ENCODE data around the gene SLC28A1. TPM values are rescaled to one million over a fixed set of nuclear protein-coding genes. Genes with fewer than 3 reads are reported as not detected.
A peak's percentile ranks its signal among the peaks of the same experiment; 100 is the strongest.

Gene SLC28A1
- total RNA-seq, 3 donors from 2014 or later (not counting 1 experiment from before 2014, with no cell fraction given): not detected

GRCh38 chr15:84979651-84980050 is 95.2 kb downstream of the SLC28A1 start:
- peak overlapping the region; percentile 90 for H3K27ac Mint-ChIP-seq
- H3K27me3 ChIP-seq (ENCODE audit: control insufficient read depth, insufficient read depth, low read length): no peaks in the 10 kb centered on the region
- peaks cover 23 to 24% of the 10 kb centered on the region in 2 donors for H3K4me1 Mint-ChIP-seq
- 60% methylated on average over 16 of the region's 16 CpGs for WGBS (ENCODE audit: insufficient coverage)
- H3K9me3 Mint-ChIP-seq: no peaks in the 10 kb centered on the region
- DNase-seq: no peak
- no peaks in the 10 kb centered on the region for H3K36me3 Mint-ChIP-seq
- H3K4me3 ChIP-seq (ENCODE audit: low read length): no peak overlapping the region
- H3K27ac ChIP-seq (ENCODE audit: low read length): no peak overlapping the region
- H3K27me3 Mint-ChIP-seq (ENCODE audit: low read depth in 2 of 2): no peaks in the 10 kb centered on the region
- peak overlapping the region; percentile 97 for H3K4me3 Mint-ChIP-seq
- H3K4me1 ChIP-seq (ENCODE audit: control insufficient read depth, insufficient read depth, low read length): peaks cover 19% of the 10 kb centered on the region
- TF ChIP-seq, protein P1, sequence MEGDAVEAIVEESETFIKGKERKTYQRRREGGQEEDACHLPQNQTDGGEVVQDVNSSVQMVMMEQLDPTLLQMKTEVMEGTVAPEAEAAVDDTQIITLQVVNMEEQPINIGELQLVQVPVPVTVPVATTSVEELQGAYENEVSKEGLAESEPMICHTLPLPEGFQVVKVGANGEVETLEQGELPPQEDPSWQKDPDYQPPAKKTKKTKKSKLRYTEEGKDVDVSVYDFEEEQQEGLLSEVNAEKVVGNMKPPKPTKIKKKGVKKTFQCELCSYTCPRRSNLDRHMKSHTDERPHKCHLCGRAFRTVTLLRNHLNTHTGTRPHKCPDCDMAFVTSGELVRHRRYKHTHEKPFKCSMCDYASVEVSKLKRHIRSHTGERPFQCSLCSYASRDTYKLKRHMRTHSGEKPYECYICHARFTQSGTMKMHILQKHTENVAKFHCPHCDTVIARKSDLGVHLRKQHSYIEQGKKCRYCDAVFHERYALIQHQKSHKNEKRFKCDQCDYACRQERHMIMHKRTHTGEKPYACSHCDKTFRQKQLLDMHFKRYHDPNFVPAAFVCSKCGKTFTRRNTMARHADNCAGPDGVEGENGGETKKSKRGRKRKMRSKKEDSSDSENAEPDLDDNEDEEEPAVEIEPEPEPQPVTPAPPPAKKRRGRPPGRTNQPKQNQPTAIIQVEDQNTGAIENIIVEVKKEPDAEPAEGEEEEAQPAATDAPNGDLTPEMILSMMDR (IDR thresholded peaks at IDR 0.05): no peak
- H3K36me3 ChIP-seq (ENCODE audit: control insufficient read depth, insufficient read depth, low read length): no peaks in the 10 kb centered on the region
- no peaks in the 10 kb centered on the region for H3K9me3 ChIP-seq (ENCODE audit: control insufficient read depth, insufficient read depth, low read length)
- no peak for ATAC-seq
- intact Hi-C loops (cut with micrococcal nuclease): loop anchor here (2.0 to 10.0 kb wide), 4 partner anchors 55 to 815 kb away; partner anchors contain the start of genes KLHL25 and ZNF592

DNA sequence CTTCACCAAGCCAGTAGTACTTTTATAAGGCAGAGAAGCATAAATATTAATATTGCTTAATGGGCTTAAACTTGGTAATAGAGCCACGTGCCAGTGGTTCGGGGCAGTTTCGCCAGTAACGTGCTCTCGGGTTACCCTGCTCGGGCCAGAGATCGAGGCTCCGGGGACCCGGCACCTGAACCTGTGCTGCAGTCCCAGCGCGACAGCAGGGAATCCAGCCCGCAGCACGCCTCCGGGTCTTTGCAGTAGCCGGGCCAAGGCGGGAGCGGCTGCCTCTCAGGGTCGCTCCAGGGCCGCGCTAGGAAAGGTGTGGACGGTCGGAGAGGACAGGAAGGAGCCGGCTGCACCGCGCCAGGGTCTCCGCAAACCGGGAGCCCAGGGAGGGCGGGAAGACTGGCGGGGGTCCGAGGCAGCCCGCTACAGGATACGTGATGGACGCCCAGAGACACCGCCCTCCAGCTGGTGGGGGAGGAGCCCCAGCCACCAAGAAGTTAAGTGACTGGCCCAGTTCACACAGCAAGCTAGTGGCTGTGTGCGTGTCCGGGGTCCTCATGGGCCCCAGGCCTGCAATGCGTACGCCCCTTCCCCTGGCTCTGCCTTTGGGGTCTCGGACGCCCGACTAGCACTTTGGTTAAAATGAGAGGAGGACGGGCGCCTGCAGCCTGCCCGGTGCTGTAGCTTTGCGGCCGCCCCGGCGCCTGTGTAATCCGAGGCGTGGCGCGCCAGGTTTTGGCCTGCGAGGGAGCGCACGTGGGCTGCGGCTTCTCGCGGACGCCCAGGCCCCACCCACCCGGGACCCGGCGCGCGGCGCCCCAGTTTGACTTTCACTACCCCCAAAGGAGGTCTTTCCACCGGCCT is 96.0 kb downstream of the SLC28A1 start:
- Mint-ChIP-seq H3K9me3 (no peaks in the 10 kb centered on the region), H3K4me1 (peaks cover 25% of the 10 kb centered on the region in 2 donors), H3K36me3 (no peaks in the 10 kb centered on the region), H3K27ac (peak overlapping the region; percentile 90), H3K4me3 (peak overlapping the region; percentile 97), H3K27me3 (ENCODE audit: low read depth in 2 of 2) (no peaks in the 10 kb centered on the region)
- intact Hi-C loops (cut with micrococcal nuclease): loop anchor here (2.0 to 10.0 kb wide), 4 partner anchors 54 to 814 kb away; partner anchors contain the start of genes KLHL25 and ZNF592
- ATAC-seq: peak; percentile 63 to 82 (median 72)
- no peaks in the 10 kb centered on the region for H3K27me3 ChIP-seq (ENCODE audit: control insufficient read depth, insufficient read depth, low read length)
- H3K36me3 ChIP-seq (ENCODE audit: control insufficient read depth, insufficient read depth, low read length): no peaks in the 10 kb centered on the region
- DNase-seq: peak; percentile 91 to 93
- peaks cover 19% of the 10 kb centered on the region for H3K4me1 ChIP-seq (ENCODE audit: control insufficient read depth, insufficient read depth, low read length)
- TF ChIP-seq, protein P1 (IDR thresholded peaks at IDR 0.05): no peak
- 0% methylated on average over 66 of the region's 66 CpGs for WGBS (ENCODE audit: insufficient coverage)
- H3K9me3 ChIP-seq (ENCODE audit: control insufficient read depth, insufficient read depth, low read length): no peaks in the 10 kb centered on the region
- peak overlapping the region; percentile 82 for H3K4me3 ChIP-seq (ENCODE audit: low read length)
- peak overlapping the region; percentile 100 for H3K27ac ChIP-seq (ENCODE audit: low read length)

DNA sequence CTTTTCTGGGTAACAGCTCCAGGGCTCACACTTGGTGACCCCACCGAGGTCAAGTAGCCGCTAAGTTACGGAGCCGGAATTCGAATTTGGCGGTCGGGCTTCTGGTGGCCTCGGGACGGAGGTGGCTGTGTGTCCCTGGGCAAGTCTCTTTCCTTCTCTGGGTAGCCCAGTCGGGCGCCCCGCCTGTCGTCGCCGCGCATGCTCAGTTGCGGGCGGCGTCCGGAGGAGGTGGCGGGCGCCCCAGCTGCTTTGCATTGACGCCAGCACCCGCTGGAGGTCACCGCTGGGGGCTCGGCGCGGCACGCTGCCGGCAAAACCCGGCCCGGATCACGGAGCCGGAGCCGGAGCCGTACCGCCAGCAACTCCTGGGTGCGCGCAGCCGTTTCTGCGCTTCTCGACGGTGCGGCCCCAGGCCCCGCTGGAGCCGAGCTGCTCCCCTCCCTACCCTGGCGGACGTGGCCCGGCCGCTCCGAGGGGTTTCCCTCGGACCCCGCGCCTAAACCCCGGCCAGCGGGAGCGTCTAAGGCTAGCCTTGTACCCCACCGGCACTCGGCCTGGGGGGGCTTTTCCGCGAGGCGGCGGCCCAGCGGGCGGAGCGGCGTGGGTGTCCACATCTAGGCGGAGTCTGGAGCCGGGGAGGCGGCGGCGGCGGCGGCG is 96.7 kb downstream of the SLC28A1 start:
- H3K36me3 Mint-ChIP-seq: no peaks in the 10 kb centered on the region
- TF ChIP-seq, protein P1 (IDR thresholded peaks at IDR 0.05): no peak
- H3K9me3 Mint-ChIP-seq: no peaks in the 10 kb centered on the region
- H3K4me1 Mint-ChIP-seq: peaks cover 29 to 30% of the 10 kb centered on the region in 2 donors
- ATAC-seq (peak; percentile 69 to 86 (median 73)), DNase-seq (peak; percentile 96 to 98)
- Histone ChIP-seq H3K4me1 (ENCODE audit: control insufficient read depth, insufficient read depth, low read length) (peaks cover 19% of the 10 kb centered on the region), H3K27me3 (ENCODE audit: control insufficient read depth, insufficient read depth, low read length) (no peaks in the 10 kb centered on the region), H3K27ac (ENCODE audit: low read length) (peak overlapping the region; percentile 100), H3K4me3 (ENCODE audit: low read length) (peak overlapping the region; percentile 82), H3K9me3 (ENCODE audit: control insufficient read depth, insufficient read depth, low read length) (no peaks in the 10 kb centered on the region), H3K36me3 (ENCODE audit: control insufficient read depth, insufficient read depth, low read length) (no peaks in the 10 kb centered on the region)
- intact Hi-C loops (cut with micrococcal nuclease): loop anchor here (2.0 to 10.0 kb wide), 4 partner anchors 54 to 814 kb away; partner anchors contain the start of genes KLHL25 and ZNF592
- peak overlapping the region; percentile 90 for H3K27ac Mint-ChIP-seq
- H3K4me3 Mint-ChIP-seq: peak overlapping the region; percentile 97
- WGBS (ENCODE audit: insufficient coverage): under 1% methylated on average over 75 of the region's 75 CpGs
- H3K27me3 Mint-ChIP-seq (ENCODE audit: low read depth in 2 of 2): no peaks in the 10 kb centered on the region
